GM12872 (cell line): ENCODE data around the gene PIK3AP1.

Source experiments
- CTCF ChIP-seq: IDR thresholded peaks from 3 replicates; pipeline ENCODE4 v1.5.1; 2011; ENCODE audit warnings: low read depth, mild to moderate bottlenecking, low read length, moderate library complexity; ENCODE audit not compliant: insufficient read depth

PIK3AP1 gene

GRCh38 chr10:96586419-96587263, 133.7 kb downstream of the PIK3AP1 start, which contains the start of gene TM9SF3:
Gene TM9SF3 (minus strand): TSS chr10:96587012. CDS start chr10:96586835, 177 bp downstream.
- TF ChIP-seq CTCF, result no peak

GRCh38 chr10:96585736-96586418, 134.4 kb downstream of the PIK3AP1 start:
- TF ChIP-seq CTCF, result no peak

DNA sequence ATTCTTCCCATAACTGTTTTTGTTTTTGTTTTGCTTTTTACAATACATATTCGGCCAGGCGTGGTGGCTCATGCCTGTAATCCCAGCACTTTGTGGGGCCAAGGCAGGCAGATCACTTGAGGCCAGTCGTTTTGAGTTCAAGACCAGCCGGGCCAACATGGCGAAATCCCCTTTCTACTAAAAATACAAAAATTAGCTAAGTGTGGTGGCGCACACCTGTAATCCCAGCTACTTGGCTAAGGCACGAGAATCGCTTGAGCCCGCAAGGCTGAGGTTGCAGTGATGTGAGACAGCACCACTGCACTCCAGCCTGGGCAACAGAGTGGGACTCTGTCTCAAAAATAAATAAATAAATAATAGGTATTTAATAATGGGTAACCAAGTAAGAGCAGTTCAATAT, 135.8 kb downstream of the PIK3AP1 start:
- no peak for TF ChIP-seq CTCF

GRCh38 chr10:96584035-96584434, 136.3 kb downstream of the PIK3AP1 start:
- TF ChIP-seq CTCF, result no peak

DNA sequence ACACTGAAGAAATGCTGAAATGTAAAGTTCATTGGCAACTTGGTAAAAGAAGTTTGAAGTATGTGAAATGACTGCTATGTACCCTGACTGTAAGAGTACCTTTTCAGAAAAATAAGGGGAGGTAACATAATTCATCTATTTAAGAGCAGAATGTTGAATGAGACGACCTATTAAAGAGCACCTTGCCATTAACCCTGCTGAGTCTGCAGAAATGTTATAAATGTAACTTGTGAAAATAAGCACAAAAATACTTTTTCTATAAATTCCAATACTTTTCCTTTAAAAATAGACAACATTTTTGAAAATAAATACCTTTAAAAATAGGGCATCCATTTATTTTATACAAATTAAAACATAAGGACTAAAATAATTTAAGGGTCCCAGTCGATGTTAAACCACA, 141.2 kb downstream of the PIK3AP1 start:
- no peak for TF ChIP-seq CTCF

DNA sequence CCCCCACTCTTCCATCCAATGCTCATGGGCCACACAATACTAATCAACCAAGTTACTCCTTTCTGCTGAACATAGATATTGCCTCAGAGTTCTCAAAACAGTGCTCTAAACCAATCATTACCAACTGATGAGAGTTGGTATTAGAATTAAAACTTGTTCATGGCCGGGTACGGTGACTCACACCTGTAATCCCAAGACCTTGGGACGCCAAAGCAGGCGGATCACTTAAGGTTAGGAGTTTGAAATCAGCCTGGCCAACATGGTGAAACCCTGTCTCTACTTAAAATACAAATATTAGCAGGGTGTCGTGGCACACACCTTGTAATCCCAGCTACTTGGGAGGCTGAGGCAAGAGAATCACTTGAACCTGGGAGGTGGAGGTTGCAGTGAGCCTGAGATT, 141.7 kb downstream of the PIK3AP1 start:
- TF ChIP-seq CTCF, result no peak

DNA sequence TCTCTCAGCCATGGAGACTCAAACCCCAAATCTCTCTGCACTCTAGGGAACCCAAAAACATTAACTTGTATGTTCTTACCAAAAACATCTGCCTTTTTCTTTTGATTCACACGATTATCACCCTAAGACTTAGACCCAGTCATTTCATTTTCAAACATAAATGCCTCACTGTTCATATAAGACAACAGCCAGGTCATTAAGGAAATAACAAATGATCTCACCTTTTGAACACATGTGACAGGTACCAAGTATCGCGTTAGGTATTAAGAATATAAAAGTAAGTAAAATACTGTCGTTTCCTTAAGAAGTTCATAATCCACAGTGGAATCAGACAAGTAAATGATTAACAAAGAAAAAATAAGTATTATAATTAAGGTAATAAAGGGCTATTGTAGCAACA, 142.3 kb downstream of the PIK3AP1 start:
- TF ChIP-seq CTCF, result no peak
